ENCODE measurements around the gene CELA3B. TPM values are rescaled to one million over a fixed set of nuclear protein-coding genes. Genes with fewer than 3 reads are reported as not detected.
A peak's percentile ranks its signal among the peaks of the same experiment; 100 is the strongest.
"Not testable (repeated sequence)": the region's sequence is repeated elsewhere in the genome, so short reads cannot be mapped to it uniquely, and the experiment has no call there.

CELA3B gene
- total RNA-seq, 1 experiment from 2014 or later, result not detected

- H3K4me1 Mint-ChIP-seq (ENCODE audit: low read depth, unreplicated experiment); H3K4me3 Mint-ChIP-seq (ENCODE audit: unreplicated experiment); H3K27ac Mint-ChIP-seq (ENCODE audit: unreplicated experiment); H3K36me3 Mint-ChIP-seq (ENCODE audit: insufficient read depth, unreplicated experiment); H3K4me3 ChIP-seq (ENCODE audit: low read depth, low read length); H3K36me3 ChIP-seq (ENCODE audit: control insufficient read depth, insufficient read depth, low read length); CTCF ChIA-PET; H3K27me3 Mint-ChIP-seq (ENCODE audit: insufficient read depth, unreplicated experiment); H3K4me1 ChIP-seq; BruUV-seq (replicated peaks); H3K9me3 Mint-ChIP-seq (ENCODE audit: unreplicated experiment); H3K27me3 ChIP-seq (replicated peaks; ENCODE audit: control insufficient read depth, insufficient read depth, low read length); intact Hi-C loops (cut with micrococcal nuclease; ENCODE audit: unreplicated experiment); POLR2A ChIA-PET; H3K9me3 ChIP-seq: not testable (repeated sequence)
- DNase-seq, result peak in 1 of 2 experiments; percentile 36
These were observed 3.8 kb downstream of the CELA3B start for GRCh38 chr1:21980515-21981220.

- H3K27ac Mint-ChIP-seq (ENCODE audit: unreplicated experiment); H3K4me3 Mint-ChIP-seq (ENCODE audit: unreplicated experiment); CTCF ChIA-PET; H3K9me3 ChIP-seq; H3K9me3 Mint-ChIP-seq (ENCODE audit: unreplicated experiment); H3K4me3 ChIP-seq (ENCODE audit: low read depth, low read length); POLR2A ChIA-PET; BruUV-seq (replicated peaks); H3K27me3 ChIP-seq (replicated peaks; ENCODE audit: control insufficient read depth, insufficient read depth, low read length); DNase-seq; H3K36me3 Mint-ChIP-seq (ENCODE audit: insufficient read depth, unreplicated experiment); H3K4me1 Mint-ChIP-seq (ENCODE audit: low read depth, unreplicated experiment); intact Hi-C loops (cut with micrococcal nuclease; ENCODE audit: unreplicated experiment); H3K36me3 ChIP-seq (ENCODE audit: control insufficient read depth, insufficient read depth, low read length); H3K4me1 ChIP-seq; H3K27me3 Mint-ChIP-seq (ENCODE audit: insufficient read depth, unreplicated experiment): not testable (repeated sequence)
These were observed 4.4 kb downstream of the CELA3B start for GRCh38 chr1:21981253-21981652.

- H3K27me3 Mint-ChIP-seq (ENCODE audit: insufficient read depth, unreplicated experiment); H3K36me3 Mint-ChIP-seq (ENCODE audit: insufficient read depth, unreplicated experiment); H3K9me3 Mint-ChIP-seq (ENCODE audit: unreplicated experiment); intact Hi-C loops (cut with micrococcal nuclease; ENCODE audit: unreplicated experiment); DNase-seq; H3K36me3 ChIP-seq (ENCODE audit: control insufficient read depth, insufficient read depth, low read length); BruUV-seq (replicated peaks); CTCF ChIA-PET; H3K4me1 Mint-ChIP-seq (ENCODE audit: low read depth, unreplicated experiment); H3K4me1 ChIP-seq; H3K4me3 ChIP-seq (ENCODE audit: low read depth, low read length); H3K4me3 Mint-ChIP-seq (ENCODE audit: unreplicated experiment); H3K9me3 ChIP-seq; POLR2A ChIA-PET; H3K27ac Mint-ChIP-seq (ENCODE audit: unreplicated experiment); H3K27me3 ChIP-seq (replicated peaks; ENCODE audit: control insufficient read depth, insufficient read depth, low read length): not testable (repeated sequence)
These were observed 5.3 kb downstream of the CELA3B start for GRCh38 chr1:21982122-21982521.

DNA sequence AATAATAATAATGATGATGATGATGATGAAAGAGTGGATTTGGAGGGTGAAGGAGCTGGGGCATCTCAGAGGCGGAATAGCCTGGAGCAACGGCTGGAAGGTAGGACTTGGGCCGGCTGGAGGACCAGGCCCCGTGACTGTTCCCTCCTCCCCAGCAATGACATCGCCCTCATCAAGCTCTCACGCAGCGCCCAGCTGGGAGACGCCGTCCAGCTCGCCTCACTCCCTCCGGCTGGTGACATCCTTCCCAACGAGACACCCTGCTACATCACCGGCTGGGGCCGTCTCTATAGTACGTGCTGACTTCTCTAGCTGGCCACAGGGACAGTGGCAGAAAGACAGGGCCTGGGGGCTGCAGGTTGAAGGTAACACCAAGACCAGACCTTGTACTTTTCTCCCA, 6.7 kb downstream of the CELA3B start:
- intact Hi-C loops (cut with micrococcal nuclease; ENCODE audit: unreplicated experiment); H3K9me3 Mint-ChIP-seq (ENCODE audit: unreplicated experiment); DNase-seq; H3K9me3 ChIP-seq; H3K4me3 ChIP-seq (ENCODE audit: low read depth, low read length); H3K27me3 ChIP-seq (replicated peaks; ENCODE audit: control insufficient read depth, insufficient read depth, low read length); CTCF ChIA-PET; POLR2A ChIA-PET; H3K27me3 Mint-ChIP-seq (ENCODE audit: insufficient read depth, unreplicated experiment); H3K36me3 Mint-ChIP-seq (ENCODE audit: insufficient read depth, unreplicated experiment); H3K36me3 ChIP-seq (ENCODE audit: control insufficient read depth, insufficient read depth, low read length); H3K4me1 ChIP-seq; BruUV-seq (replicated peaks); H3K4me1 Mint-ChIP-seq (ENCODE audit: low read depth, unreplicated experiment); H3K4me3 Mint-ChIP-seq (ENCODE audit: unreplicated experiment); H3K27ac Mint-ChIP-seq (ENCODE audit: unreplicated experiment): not testable (repeated sequence)

- H3K4me1 ChIP-seq; intact Hi-C loops (cut with micrococcal nuclease; ENCODE audit: unreplicated experiment); BruUV-seq (replicated peaks); H3K27ac Mint-ChIP-seq (ENCODE audit: unreplicated experiment); H3K9me3 ChIP-seq; CTCF ChIA-PET; H3K4me3 Mint-ChIP-seq (ENCODE audit: unreplicated experiment); H3K36me3 ChIP-seq (ENCODE audit: control insufficient read depth, insufficient read depth, low read length); H3K27me3 ChIP-seq (replicated peaks; ENCODE audit: control insufficient read depth, insufficient read depth, low read length); H3K36me3 Mint-ChIP-seq (ENCODE audit: insufficient read depth, unreplicated experiment); H3K4me3 ChIP-seq (ENCODE audit: low read depth, low read length); H3K4me1 Mint-ChIP-seq (ENCODE audit: low read depth, unreplicated experiment); H3K27me3 Mint-ChIP-seq (ENCODE audit: insufficient read depth, unreplicated experiment); H3K9me3 Mint-ChIP-seq (ENCODE audit: unreplicated experiment); DNase-seq; POLR2A ChIA-PET: not testable (repeated sequence)
These were observed 9.1 kb downstream of the CELA3B start for GRCh38 chr1:21985893-21986292.

DNA sequence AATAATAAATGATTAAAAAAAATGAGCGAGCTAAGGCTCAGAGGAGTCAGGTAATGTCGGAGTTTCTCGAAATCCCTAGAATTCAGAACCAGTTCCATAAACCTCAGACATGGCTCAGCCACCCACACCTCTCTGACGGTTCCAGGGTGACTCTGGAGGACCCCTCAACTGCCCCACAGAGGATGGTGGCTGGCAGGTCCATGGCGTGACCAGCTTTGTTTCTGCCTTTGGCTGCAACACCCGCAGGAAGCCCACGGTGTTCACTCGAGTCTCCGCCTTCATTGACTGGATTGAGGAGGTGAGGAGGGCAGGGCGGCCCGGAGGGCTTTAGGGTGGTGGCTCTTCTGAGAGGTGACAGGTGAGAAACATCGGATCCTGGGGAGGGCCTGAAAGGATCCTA, 9.6 kb downstream of the CELA3B start:
- H3K4me1 Mint-ChIP-seq (ENCODE audit: low read depth, unreplicated experiment); H3K27me3 ChIP-seq (replicated peaks; ENCODE audit: control insufficient read depth, insufficient read depth, low read length); DNase-seq; POLR2A ChIA-PET; H3K9me3 Mint-ChIP-seq (ENCODE audit: unreplicated experiment); H3K27me3 Mint-ChIP-seq (ENCODE audit: insufficient read depth, unreplicated experiment); H3K4me3 ChIP-seq (ENCODE audit: low read depth, low read length); H3K9me3 ChIP-seq; BruUV-seq (replicated peaks); H3K4me3 Mint-ChIP-seq (ENCODE audit: unreplicated experiment); CTCF ChIA-PET; H3K27ac Mint-ChIP-seq (ENCODE audit: unreplicated experiment); intact Hi-C loops (cut with micrococcal nuclease; ENCODE audit: unreplicated experiment); H3K36me3 ChIP-seq (ENCODE audit: control insufficient read depth, insufficient read depth, low read length); H3K36me3 Mint-ChIP-seq (ENCODE audit: insufficient read depth, unreplicated experiment); H3K4me1 ChIP-seq: not testable (repeated sequence)

DNA sequence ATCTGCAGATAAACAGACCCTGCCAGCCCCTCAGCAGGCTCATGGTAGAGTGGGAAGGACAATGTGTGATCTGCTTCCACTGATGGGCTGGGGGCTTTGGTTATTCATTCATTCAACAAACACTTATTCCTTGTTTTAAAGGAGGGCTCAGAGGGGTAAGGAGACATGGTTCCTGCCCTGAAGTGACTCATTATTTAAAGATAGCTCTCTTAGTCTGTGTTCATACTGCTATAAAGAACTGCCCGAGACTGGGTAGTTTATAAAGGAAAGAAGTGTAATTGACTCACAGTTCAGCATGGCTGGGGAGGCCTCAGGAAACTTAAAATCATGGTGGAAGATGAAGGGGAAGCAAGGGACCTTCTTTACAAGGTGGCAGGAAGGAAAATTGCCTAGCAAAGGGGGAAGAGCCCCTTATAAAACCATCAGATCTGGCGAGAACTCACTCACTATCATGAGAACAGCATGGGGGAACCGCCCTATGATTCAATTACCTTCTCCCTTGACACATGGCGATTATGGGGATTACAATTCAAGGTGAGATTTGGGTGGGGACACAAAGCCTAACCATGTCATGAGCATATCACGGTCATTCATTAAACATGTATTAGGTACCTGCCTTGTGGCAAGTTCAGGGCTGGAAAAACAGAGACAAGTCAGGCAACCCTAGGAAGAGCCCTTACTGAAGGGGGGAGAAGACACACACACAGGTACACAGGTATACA, 13.0 kb downstream of the CELA3B start:
- intact Hi-C loops (cut with micrococcal nuclease; ENCODE audit: unreplicated experiment); H3K27me3 Mint-ChIP-seq (ENCODE audit: insufficient read depth, unreplicated experiment); H3K4me1 ChIP-seq; H3K4me3 Mint-ChIP-seq (ENCODE audit: unreplicated experiment); H3K9me3 Mint-ChIP-seq (ENCODE audit: unreplicated experiment); CTCF ChIA-PET; H3K36me3 Mint-ChIP-seq (ENCODE audit: insufficient read depth, unreplicated experiment); DNase-seq; H3K9me3 ChIP-seq; H3K36me3 ChIP-seq (ENCODE audit: control insufficient read depth, insufficient read depth, low read length); H3K4me1 Mint-ChIP-seq (ENCODE audit: low read depth, unreplicated experiment); BruUV-seq (replicated peaks); POLR2A ChIA-PET; H3K27me3 ChIP-seq (replicated peaks; ENCODE audit: control insufficient read depth, insufficient read depth, low read length); H3K27ac Mint-ChIP-seq (ENCODE audit: unreplicated experiment); H3K4me3 ChIP-seq (ENCODE audit: low read depth, low read length): not testable (repeated sequence)
